CD4-positive, alpha-beta T cell treated with Interleukin-10 for 1 hour (primary cell): ENCODE data around the gene TOGARAM2.

ENCODE experiments used
- DNase-seq: peaks from one replicate; pipeline ENCODE4 v3.0.0-alpha.2; 2020

TOGARAM2 gene

DNA sequence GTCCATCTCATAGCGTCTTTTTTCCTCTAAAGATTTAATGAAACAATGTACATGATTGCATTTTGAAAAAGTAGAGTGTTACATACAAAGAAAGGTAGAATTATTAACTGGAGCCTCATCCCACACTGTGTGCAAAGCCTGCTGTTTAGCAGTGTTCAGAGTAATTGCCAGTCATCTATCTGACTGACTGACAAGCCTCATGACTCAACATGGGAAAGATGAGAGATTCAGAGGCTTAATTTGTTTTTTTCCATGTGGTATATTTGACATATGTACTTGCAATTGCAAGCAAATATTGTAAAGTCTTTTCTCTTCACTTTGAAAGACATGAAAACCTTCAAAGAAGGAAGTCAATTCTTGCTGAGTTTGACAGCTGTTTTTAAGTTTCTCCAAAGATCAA, 78.5 kb downstream of the TOGARAM2 start:
- DNase-seq: no peak

DNA sequence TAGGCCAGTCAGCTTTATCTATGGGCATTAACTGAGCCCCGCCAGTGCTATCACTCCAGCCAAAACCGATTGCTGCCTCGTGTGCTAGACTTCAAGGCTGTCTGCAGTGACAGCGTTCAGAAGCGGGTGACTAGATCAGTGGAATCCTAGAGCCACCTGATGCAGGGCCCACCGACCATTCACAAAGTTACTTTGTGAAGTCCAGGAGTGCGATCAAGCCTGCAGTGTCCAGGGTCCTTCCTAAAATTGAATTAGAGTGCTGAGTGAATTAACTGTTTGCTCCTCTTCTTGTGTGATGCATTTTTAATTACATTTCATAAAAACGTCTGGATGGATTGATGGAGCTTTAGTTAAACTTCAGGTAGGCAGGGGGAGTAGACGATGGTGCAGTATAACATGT, 79.3 kb downstream of the TOGARAM2 start:
- no peak for DNase-seq

- no peak for DNase-seq
Observed at GRCh38 chr2:29061176-29061575, 80.1 kb downstream of the TOGARAM2 start.

DNA sequence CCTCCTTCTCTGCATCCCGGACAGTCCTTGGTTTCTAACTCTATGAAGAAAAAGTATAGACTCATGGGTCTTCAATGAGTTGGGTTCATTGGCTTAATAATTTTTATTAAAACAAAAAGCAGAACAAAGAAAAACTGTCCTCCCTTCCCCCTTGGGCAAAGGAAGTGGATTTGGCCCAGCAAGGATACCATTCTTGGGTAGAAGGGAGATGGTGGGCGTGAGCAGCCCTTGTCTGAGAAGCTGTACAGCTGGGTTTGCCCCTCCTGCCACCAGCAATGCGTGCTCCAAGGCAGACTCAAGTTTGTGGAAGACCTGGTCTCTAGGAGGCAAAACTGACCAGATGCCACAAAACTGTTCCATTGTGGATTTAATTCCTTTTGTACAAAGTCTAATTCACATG, 80.5 kb downstream of the TOGARAM2 start:
- no peak for DNase-seq

DNA sequence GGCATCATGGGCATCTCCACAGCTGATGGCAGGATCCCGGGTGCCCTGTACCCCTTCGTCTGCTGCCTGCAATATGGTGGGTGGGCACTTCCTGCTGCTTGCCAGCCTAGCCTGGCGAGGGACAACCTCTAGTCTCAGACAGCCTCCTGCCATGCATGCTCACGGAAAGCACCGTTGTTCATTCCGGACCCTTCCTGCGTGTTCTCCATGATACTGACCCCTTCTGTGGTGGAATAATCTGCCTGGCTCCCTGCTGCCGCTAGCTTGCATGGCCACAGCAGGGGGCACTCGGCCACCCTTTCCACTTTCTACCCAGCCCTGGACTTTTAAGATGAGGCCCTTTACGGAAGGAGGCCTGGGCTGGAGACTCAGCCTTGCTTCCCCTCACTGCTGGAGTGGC, 81.3 kb downstream of the TOGARAM2 start:
- no peak for DNase-seq

GRCh38 chr2:29063056-29063455, 82.0 kb downstream of the TOGARAM2 start:
- DNase-seq: no peak

DNA sequence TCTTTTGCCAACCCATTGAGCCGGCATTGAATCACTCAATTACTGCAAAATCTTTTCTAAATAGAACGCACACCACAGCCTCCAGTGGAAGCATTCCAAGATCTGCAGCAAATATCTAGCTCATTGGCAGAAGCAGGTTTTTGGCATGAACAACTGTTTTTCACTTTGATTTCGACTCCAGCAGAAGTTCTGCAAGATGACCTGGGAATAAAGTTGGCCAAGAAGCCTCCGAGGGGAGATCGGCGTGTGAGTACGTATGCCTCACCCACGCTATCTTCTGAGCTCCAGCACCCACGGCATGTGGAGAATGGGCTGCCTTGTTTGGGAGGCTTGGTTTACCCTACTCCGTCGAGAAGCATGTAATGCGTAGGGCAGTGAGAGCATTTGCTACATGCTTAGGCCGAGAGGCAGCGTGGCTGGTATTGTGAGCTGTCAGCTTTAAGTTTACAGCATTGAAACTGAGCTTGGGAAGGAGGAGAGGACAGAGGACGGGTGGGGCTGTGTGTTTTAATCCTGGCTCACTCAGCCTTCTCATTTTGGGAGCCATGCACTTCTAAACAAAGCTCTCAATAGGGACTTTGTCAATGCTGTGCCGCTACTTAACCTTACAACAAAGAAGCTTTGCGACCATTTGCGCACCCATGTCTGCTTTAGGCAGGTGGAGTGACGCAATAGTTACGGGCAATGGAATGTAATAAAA, 82.7 kb downstream of the TOGARAM2 start:
- no peak for DNase-seq

- no peak for DNase-seq
Observed at GRCh38 chr2:29064346-29064715, 83.2 kb downstream of the TOGARAM2 start.

- no peak for DNase-seq
Observed at GRCh38 chr2:29064746-29065067, 83.6 kb downstream of the TOGARAM2 start.

- no peak for DNase-seq
Observed at GRCh38 chr2:29065068-29065811, 84.1 kb downstream of the TOGARAM2 start.

GRCh38 chr2:29066271-29066860, 85.3 kb downstream of the TOGARAM2 start:
- no peak for DNase-seq

DNA sequence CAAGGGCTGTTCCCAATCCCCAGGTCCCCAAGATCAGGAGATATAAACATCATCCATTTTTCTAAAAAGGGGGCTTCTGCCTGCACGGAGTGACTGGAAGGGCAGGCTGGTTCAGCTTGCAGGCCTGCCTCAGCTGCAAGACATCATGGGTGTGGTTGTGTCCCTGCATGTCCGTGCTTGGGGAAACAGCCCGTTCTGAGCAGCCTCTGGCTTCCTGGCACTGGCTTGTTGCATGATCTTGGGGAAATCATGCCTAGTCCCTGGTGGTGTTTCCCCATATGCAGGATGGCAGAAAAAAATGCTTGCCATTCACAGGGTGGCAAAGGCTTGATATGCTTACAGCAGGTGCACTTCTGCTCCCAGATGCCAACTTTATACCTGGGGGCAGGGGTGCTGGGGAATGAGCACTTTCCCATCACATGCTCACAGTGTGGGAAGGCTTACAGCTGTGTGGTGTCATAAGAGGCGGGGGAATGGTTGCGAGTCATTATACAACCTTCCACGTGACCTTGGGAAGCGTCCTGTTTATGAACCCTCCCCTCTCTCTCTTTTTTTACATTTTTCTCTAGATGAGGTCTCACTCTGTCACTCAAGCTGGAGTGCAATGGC, 86.0 kb downstream of the TOGARAM2 start:
- DNase-seq: no peak

- no peak for DNase-seq
Observed at GRCh38 chr2:29068513-29068912, 87.4 kb downstream of the TOGARAM2 start.

DNA sequence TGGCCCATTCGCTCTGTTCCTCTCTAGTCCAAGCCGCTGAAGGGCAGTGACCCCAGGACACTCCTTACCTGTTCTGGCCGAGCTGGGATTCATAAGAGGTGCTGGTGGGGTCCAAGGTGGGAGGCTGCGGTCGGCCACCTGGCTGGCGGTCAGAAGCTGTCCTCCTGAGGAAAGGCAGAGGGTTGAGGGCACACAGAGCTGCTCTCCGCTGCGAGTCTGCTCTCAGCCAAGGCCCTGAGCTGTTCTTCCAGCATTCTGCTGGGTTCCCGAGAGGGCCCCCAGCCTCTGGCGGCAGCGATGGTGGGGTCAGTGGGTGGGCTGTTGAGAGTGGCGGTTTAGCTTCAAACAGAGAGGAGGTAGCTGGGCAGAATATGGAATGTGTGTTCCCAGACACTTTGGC, 89.4 kb downstream of the TOGARAM2 start:
- DNase-seq: no peak

GRCh38 chr2:29071032-29071975, 90.2 kb downstream of the TOGARAM2 start:
- DNase-seq: no peak

DNA sequence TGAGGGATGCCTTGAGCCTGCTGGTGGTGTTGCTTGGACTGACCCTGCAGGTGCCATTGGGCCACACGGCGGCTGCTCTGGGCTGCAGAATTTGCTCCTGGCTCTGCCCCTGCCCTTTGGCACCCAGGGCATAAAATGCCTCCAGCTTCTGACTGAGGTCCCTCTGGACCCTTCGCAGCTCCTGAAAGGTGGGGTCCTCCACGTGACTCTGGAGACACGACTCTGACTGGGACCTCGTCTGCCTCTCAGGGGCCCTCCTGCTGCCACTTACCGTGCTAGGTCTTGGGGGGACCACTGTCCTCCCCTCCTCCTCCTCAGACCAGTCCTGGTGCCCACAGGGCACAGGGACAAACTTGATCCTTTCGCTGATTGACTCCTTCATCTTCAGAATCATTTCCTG, 91.2 kb downstream of the TOGARAM2 start:
- DNase-seq: no peak

DNA sequence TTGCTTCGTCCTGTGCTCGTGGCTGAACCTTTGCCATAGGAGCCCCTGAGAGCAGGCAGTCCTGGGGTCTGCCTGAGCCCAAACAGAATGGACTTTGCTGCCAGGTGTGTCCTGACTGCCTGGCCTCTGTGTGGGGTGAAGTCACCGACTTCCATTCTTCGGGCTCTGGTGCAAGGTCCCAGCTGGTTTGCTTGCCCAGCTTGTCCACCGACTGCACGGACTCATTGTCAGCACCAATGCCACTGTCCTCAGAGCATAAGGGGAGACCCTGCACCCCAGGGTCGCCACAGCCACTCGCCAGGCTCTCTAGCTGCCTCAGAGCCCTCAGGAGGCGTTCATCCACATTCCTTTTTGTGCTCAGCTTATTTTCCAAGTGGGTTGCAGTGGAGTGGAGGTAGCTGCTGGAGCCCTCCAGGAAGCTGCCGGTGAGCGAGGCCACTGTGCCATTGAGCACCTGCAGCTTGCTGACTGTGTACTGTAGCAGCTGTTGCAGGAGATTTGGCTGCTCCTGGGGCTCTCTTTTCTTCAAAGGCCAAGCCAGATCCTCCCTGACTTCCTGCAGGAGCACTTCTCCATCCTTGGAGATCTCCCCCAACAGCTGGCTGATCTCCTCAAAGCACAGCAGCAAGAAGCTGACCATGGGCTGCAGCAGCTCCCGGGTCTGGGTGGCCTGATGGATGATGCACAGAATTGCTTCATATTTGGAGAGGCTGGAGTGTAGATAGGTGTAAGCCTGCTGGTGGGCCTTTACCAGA, 92.0 kb downstream of the TOGARAM2 start:
- no peak for DNase-seq

DNA sequence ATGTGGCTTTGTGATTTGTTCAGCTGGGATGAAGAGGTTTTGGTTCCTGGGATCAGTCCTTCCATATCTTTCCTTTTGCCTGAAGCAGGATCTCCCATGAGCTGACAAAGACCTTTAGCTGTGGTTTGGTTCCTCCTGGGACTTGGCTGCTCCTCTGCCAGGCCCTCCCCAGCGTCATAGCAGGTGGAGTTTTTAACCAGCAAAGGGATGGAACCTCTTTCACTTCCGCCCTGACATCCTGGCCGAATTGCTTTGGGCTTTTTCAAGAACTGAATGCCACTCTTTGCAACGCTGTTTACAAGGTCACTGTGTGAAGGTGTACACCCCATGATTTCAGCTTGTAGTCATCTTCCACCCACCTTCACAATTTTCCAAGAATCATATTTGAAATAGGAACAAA, 92.8 kb downstream of the TOGARAM2 start:
- DNase-seq: no peak

DNA sequence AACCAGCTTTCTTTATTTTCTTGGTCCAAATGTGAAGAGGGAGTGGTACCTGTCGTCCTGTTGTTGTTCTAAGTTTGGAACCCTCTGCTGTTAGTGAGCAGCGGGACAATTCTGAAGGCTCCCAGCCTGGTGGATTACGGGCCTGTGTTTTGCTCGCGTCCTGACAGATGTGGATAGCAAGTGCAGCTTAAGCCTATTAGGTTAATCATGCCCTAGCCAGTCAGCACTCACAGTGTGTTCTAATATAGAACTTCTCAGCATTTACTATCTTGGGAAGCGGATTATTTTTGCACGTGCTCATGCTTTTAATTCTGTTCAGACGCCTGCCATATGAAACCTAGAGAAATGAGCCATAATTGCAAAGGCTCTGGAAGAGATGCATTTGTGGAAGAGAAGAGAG, 93.3 kb downstream of the TOGARAM2 start, which contains the start of gene PCARE:
Gene PCARE, minus strand, starts transcription at position 113 of the 400 bp plus-strand sequence. CDS start 262 bp downstream, outside the sequence.
- DNase-seq: no peak

DNA sequence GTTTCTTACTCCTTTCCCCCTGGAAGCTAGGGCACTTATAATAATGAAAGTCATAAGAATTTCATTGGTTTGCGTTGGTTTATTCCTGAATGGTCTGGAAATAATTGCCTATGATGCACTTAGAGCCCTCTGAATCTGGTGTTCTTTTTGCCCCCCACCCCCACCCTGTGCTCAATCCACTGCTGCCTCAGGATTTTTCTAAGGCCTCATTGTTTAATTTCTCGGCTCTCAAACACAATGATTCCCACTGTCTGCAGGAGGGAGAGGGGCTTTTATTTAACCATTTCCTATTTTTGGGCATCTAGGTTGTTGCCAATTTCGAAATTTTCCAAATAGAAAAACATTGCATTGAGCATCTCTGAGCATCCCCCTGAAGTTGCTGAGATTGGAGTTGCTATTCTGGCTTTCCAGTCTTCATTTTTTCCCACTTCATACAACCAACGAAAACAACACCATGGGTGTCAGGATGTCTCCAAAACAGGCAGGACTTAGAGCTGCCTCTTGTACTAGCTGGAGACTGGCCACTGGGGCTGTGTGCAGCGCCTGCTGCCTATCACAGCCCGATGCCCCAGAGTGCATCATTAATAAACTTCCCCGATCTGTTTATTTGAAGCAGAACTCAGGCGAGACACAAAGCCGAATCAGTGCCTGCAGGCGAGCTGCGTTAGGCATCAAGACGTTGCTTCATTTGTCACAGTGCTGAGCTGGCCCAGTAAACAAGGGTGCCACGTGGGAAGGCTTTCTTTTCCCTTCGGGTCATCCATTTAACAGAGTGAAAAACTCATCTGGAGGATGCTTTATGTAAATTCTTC, 95.0 kb downstream of the TOGARAM2 start:
- no peak for DNase-seq

GRCh38 chr2:29079887-29080286, 98.8 kb downstream of the TOGARAM2 start:
- no peak for DNase-seq
